ENCODE results near the gene C1orf21.

The C1orf21 gene

DNA sequence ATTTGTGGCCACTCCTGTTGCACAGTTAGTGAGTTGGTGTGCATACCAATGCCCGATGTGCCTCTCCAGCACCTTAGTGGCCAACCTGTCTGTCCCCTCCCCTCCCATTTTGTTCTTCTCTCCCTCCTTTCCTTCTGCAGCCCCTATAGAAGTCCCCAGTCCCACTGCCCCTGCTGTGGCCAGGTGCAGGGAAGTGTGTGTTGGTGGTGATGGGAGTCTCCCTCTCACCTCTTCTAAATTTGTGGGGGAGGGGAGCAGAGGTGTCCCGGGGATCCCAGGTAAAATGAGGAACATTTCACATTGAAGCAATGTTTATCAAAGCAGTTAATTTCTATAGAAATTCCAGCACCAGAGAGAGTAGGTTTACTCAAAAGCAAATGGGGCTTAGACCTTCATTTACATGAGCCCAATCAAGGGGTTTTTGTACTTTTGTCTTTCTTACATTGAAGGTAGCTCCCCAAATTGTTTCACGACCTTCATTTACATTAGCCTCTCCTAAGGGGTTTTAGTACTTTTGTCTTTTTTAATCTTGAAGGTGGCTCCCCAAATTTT is 3.0 kb upstream of the C1orf21 start:
- H3K27me3 ChIP-seq (ENCODE audit: control insufficient read depth in 1 of 2, insufficient read depth in 2 of 2, low read length in 2 of 2), result no peaks in the 10 kb centered on the region
- H3K9me3 ChIP-seq (ENCODE audit: control insufficient read depth in 1 of 2, low read length in 2 of 2), result no peaks in the 10 kb centered on the region
- H3K27ac ChIP-seq (ENCODE audit: low read depth, low read length), result no peak overlapping the region
- no peak overlapping the region for H3K4me3 ChIP-seq (ENCODE audit: low read depth in 1 of 2, low read length in 2 of 2)
- peaks cover 0 to 5% of the 10 kb centered on the region in 2 donors for H3K4me1 ChIP-seq (ENCODE audit: control insufficient read depth in 1 of 2, insufficient read depth in 2 of 2, low read length in 2 of 2)
- H3K9ac ChIP-seq (ENCODE audit: low read depth in 1 of 2, low read length in 2 of 2), result no peak overlapping the region
- no peaks in the 10 kb centered on the region for H3K36me3 ChIP-seq (ENCODE audit: control insufficient read depth in 1 of 2, insufficient read depth in 2 of 2, low read length in 2 of 2)

DNA sequence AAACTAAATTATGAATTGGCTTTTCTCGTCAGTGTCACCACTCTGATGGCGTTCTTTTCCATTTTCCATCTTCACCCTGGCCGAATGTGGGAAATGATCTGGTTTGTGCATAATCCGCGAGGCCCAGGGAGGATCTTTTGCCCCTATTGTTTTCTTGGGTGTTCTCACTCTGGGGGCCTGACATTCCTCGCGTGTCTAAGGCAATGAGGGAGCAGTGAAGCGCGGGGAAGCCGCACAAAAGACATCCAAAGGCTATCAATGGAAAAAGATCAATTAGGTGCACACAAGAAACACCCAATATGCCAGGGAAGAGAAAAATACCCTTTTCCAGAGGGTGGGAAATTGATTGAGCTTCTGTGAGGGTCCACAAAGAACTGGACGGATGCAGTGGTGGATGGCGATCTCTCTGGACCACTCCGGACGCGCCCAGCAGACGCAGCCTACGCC is 941 bp upstream of the C1orf21 start:
- no peaks in the 10 kb centered on the region for H3K27me3 ChIP-seq (ENCODE audit: control insufficient read depth in 1 of 2, insufficient read depth in 2 of 2, low read length in 2 of 2)
- peak overlapping the region; percentile 48 to 67 for H3K9ac ChIP-seq (ENCODE audit: low read depth in 1 of 2, low read length in 2 of 2)
- peaks cover 2 to 5% of the 10 kb centered on the region in 2 donors for H3K4me1 ChIP-seq (ENCODE audit: control insufficient read depth in 1 of 2, insufficient read depth in 2 of 2, low read length in 2 of 2)
- no peaks in the 10 kb centered on the region for H3K36me3 ChIP-seq (ENCODE audit: control insufficient read depth in 1 of 2, insufficient read depth in 2 of 2, low read length in 2 of 2)
- no peak overlapping the region for H3K27ac ChIP-seq (ENCODE audit: low read depth, low read length)
- H3K4me3 ChIP-seq (ENCODE audit: low read depth in 1 of 2, low read length in 2 of 2), result peak overlapping the region; percentile 76 to 91
- no peaks in the 10 kb centered on the region for H3K9me3 ChIP-seq (ENCODE audit: control insufficient read depth in 1 of 2, low read length in 2 of 2)

DNA sequence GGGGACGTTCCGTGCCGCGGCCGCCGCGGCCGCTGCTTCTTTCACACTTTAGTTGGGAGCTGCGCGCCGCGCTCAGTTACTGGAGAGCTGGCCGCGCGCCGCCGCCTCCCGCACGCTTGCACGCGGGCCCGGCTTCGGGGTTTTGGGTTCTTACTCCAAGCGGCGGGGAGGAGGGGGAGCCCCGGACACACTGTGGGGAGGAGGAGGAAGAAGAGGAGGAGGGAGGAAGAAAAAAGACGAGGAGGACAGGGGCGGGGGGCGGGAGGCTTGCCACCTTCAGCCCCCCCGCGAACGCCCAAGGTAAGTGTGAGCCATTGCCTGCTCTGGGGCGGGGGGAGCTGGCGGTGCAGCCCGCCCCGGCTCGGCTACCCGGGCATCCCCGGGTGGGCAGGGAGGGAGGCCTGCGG is 243 bp downstream of the C1orf21 start:
- no peaks in the 10 kb centered on the region for H3K36me3 ChIP-seq (ENCODE audit: control insufficient read depth in 1 of 2, insufficient read depth in 2 of 2, low read length in 2 of 2)
- H3K27me3 ChIP-seq (ENCODE audit: control insufficient read depth in 1 of 2, insufficient read depth in 2 of 2, low read length in 2 of 2), result no peaks in the 10 kb centered on the region
- H3K27ac ChIP-seq (ENCODE audit: low read depth, low read length), result peak overlapping the region; percentile 53
- H3K9ac ChIP-seq (ENCODE audit: low read depth in 1 of 2, low read length in 2 of 2), result peak overlapping the region; percentile 38 to 79
- H3K4me3 ChIP-seq (ENCODE audit: low read depth in 1 of 2, low read length in 2 of 2), result peak overlapping the region; percentile 76 to 91
- H3K4me1 ChIP-seq (ENCODE audit: control insufficient read depth in 1 of 2, insufficient read depth in 2 of 2, low read length in 2 of 2), result peaks cover 3 to 5% of the 10 kb centered on the region in 2 donors
- H3K9me3 ChIP-seq (ENCODE audit: control insufficient read depth in 1 of 2, low read length in 2 of 2), result no peaks in the 10 kb centered on the region

DNA sequence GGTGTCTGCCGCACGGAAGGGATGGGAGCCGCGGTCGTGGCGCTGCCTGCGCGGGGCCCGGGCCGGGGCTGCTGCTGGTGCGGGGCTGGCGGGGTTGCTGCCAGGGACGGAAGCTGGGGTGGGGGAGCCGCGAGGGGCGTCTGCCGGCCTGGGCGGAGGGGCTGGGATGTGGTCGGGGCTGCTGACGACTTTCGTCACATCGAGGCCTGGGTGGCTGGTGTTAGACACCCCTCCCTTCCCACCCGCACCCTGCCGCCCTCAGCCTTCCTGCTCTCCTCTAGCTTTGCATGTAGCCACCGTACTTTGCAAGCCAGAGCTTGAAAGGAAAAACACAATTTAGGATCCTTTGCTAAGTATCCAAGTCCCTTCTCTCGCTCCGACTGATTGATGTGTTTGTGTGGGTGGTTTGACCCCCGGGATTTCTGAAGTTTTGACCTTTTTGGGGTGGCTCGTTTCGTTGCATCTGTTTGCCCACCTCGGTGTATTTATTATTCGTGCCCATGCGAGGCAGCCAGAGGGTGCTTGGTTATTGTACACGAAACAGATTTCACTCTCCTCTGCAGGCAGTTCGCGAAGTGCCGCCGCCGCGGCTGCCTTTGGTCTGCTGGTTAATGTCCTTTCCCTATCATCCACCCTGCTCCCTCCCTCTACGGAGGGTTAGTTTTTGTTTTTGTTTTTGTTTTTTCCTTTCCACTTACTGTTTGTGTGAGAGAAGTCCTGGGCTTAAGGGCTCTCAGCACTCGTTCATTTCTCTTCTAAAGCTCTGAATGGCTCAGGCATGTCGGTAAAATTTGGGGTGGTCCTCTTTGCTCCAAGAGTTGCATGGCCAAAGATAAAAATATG is 868 bp downstream of the C1orf21 start:
- H3K27ac ChIP-seq (ENCODE audit: low read depth, low read length), result peak overlapping the region; percentile 53
- H3K9ac ChIP-seq (ENCODE audit: low read depth in 1 of 2, low read length in 2 of 2), result peak overlapping the region; percentile 72 to 79
- H3K36me3 ChIP-seq (ENCODE audit: control insufficient read depth in 1 of 2, insufficient read depth in 2 of 2, low read length in 2 of 2), result no peaks in the 10 kb centered on the region
- H3K4me3 ChIP-seq (ENCODE audit: low read depth in 1 of 2, low read length in 2 of 2), result peak overlapping the region; percentile 76 to 91
- no peaks in the 10 kb centered on the region for H3K9me3 ChIP-seq (ENCODE audit: control insufficient read depth in 1 of 2, low read length in 2 of 2)
- H3K4me1 ChIP-seq (ENCODE audit: control insufficient read depth in 1 of 2, insufficient read depth in 2 of 2, low read length in 2 of 2), result peaks cover 3 to 5% of the 10 kb centered on the region in 2 donors
- no peaks in the 10 kb centered on the region for H3K27me3 ChIP-seq (ENCODE audit: control insufficient read depth in 1 of 2, insufficient read depth in 2 of 2, low read length in 2 of 2)

DNA sequence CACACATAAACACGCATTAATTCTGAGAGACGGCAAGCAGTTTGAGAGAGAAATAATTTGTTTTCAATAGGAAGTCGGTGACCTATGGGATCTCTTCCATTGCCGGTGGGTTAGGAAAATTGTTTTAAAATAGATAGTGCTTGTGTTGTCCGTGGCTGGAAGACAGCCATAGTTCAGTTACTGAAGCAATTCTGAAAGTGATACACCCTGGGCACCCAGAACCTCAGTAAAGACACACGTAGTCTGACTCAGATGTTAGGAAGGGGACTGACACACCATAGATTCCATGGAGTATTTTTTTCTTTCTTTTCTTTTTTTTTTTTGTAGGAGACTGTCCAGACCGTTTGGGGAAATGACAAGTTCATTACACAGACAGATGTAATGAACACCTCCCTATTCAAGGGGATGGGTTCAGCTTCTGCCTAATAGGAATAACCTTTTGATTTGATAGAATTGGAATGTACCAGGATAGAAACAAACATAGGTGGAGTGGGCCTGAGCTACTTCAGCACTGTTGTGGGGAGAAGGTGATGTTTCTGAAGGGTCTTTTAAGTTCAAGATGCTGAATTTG is 1.6 kb downstream of the C1orf21 start:
- no peak overlapping the region for H3K27ac ChIP-seq (ENCODE audit: low read depth, low read length)
- H3K9me3 ChIP-seq (ENCODE audit: control insufficient read depth in 1 of 2, low read length in 2 of 2), result no peaks in the 10 kb centered on the region
- H3K4me1 ChIP-seq (ENCODE audit: control insufficient read depth in 1 of 2, insufficient read depth in 2 of 2, low read length in 2 of 2), result peaks cover 3 to 5% of the 10 kb centered on the region in 2 donors
- H3K9ac ChIP-seq (ENCODE audit: low read depth in 1 of 2, low read length in 2 of 2), result peak overlapping the region; percentile 72 to 79
- no peaks in the 10 kb centered on the region for H3K36me3 ChIP-seq (ENCODE audit: control insufficient read depth in 1 of 2, insufficient read depth in 2 of 2, low read length in 2 of 2)
- no peaks in the 10 kb centered on the region for H3K27me3 ChIP-seq (ENCODE audit: control insufficient read depth in 1 of 2, insufficient read depth in 2 of 2, low read length in 2 of 2)
- H3K4me3 ChIP-seq (ENCODE audit: low read depth in 1 of 2, low read length in 2 of 2), result peak overlapping the region; percentile 76 to 91

DNA sequence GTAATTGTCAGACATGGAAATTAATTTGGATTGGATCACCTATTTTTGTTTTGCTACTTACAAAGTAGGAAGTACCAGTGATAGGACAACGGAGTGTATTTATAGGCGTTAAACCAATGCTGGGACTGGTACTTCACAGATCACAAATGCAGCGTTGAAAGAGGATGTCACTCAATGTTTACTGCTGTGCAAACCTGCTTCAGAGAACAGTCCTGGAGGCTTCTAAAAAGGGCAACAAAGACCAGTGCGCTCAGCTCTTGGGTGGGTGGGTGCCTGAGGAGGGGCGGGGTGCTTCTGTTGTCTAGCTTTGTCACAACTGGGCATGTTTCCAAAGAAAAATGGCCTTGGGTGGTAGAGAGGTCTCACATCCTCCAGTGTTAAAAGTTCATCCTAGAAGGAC is 2.1 kb downstream of the C1orf21 start:
- Histone ChIP-seq H3K27ac (ENCODE audit: low read depth, low read length) (no peak overlapping the region), H3K27me3 (ENCODE audit: control insufficient read depth in 1 of 2, insufficient read depth in 2 of 2, low read length in 2 of 2) (no peaks in the 10 kb centered on the region), H3K4me1 (ENCODE audit: control insufficient read depth in 1 of 2, insufficient read depth in 2 of 2, low read length in 2 of 2) (peaks cover 3 to 6% of the 10 kb centered on the region in 2 donors), H3K36me3 (ENCODE audit: control insufficient read depth in 1 of 2, insufficient read depth in 2 of 2, low read length in 2 of 2) (no peaks in the 10 kb centered on the region), H3K9me3 (ENCODE audit: control insufficient read depth in 1 of 2, low read length in 2 of 2) (no peaks in the 10 kb centered on the region), H3K4me3 (ENCODE audit: low read depth in 1 of 2, low read length in 2 of 2) (peak overlapping the region; percentile 76 to 91), H3K9ac (ENCODE audit: low read depth in 1 of 2, low read length in 2 of 2) (peak overlapping the region in 1 of 2 donors; percentile 79)

DNA sequence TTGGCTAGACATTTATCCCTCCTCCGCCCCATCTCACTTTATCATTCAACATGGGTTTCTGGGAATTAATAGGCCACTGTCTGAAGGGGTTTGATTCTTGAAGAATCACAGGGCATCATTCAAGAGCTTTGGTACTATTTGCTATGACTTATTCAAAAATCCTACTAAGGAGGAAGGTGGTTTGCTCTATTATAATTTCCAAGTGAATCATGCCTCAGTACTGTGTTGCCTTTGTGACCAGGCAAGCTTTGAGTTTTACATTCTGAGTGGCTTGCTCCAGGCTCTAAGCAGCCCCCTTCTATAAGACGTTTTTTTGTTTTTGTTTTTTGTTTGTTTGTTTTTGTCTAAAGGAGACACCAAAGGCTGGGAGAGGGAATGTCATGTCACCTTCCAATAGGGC is 2.6 kb downstream of the C1orf21 start:
- H3K4me1 ChIP-seq (ENCODE audit: control insufficient read depth in 1 of 2, insufficient read depth in 2 of 2, low read length in 2 of 2), result peaks cover 3 to 10% of the 10 kb centered on the region in 2 donors
- H3K9ac ChIP-seq (ENCODE audit: low read depth in 1 of 2, low read length in 2 of 2), result no peak overlapping the region
- no peaks in the 10 kb centered on the region for H3K36me3 ChIP-seq (ENCODE audit: control insufficient read depth in 1 of 2, insufficient read depth in 2 of 2, low read length in 2 of 2)
- H3K27me3 ChIP-seq (ENCODE audit: control insufficient read depth in 1 of 2, insufficient read depth in 2 of 2, low read length in 2 of 2), result no peaks in the 10 kb centered on the region
- no peaks in the 10 kb centered on the region for H3K9me3 ChIP-seq (ENCODE audit: control insufficient read depth in 1 of 2, low read length in 2 of 2)
- H3K4me3 ChIP-seq (ENCODE audit: low read depth in 1 of 2, low read length in 2 of 2), result peak overlapping the region in 1 of 2 donors; percentile 76
- no peak overlapping the region for H3K27ac ChIP-seq (ENCODE audit: low read depth, low read length)

DNA sequence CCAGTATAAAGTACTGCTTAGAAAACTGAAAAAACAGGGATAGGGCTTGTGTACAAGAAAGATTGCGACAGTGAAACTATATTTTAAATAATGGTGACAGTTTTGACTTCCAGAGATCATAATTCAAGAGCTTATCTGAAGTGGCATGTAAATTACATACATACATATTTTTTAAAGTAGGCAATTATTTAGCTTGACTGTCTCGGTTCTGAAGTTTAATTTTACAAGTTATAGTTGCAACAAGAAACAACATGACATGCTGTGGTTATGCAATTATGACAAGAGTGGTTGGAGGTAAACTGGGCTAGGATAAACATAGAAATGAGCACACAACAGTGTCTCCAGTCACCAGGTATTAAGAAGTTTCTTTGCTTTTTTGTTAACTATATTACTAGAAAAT is 4.1 kb downstream of the C1orf21 start:
- Histone ChIP-seq H3K27me3 (ENCODE audit: control insufficient read depth in 1 of 2, insufficient read depth in 2 of 2, low read length in 2 of 2) (no peaks in the 10 kb centered on the region), H3K9ac (ENCODE audit: low read depth in 1 of 2, low read length in 2 of 2) (no peak overlapping the region), H3K4me3 (ENCODE audit: low read depth in 1 of 2, low read length in 2 of 2) (no peak overlapping the region), H3K4me1 (ENCODE audit: control insufficient read depth in 1 of 2, insufficient read depth in 2 of 2, low read length in 2 of 2) (peaks cover 3 to 9% of the 10 kb centered on the region in 2 donors), H3K27ac (ENCODE audit: low read depth, low read length) (no peak overlapping the region), H3K9me3 (ENCODE audit: control insufficient read depth in 1 of 2, low read length in 2 of 2) (no peaks in the 10 kb centered on the region), H3K36me3 (ENCODE audit: control insufficient read depth in 1 of 2, insufficient read depth in 2 of 2, low read length in 2 of 2) (no peaks in the 10 kb centered on the region)

DNA sequence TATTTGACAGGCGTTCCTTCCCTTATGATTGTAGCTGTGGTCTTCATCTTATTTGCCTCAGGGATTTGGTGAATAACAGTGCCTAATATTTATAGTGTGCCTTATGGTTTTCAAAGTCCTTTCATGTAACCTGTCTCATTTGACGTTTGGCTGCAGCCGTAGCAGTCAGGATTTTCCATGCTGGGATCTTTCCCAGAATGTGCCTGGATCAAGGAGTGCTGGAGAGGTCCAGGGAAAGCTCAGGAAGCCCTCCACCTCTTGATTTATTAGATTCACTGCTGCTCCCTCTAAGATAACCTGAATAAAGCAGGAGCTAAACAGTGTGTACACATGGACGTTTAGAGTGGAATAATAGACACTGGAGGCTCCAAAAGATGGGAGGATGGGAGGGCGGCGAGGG is 5.2 kb downstream of the C1orf21 start:
- no peaks in the 10 kb centered on the region for H3K27me3 ChIP-seq (ENCODE audit: control insufficient read depth in 1 of 2, insufficient read depth in 2 of 2, low read length in 2 of 2)
- H3K4me1 ChIP-seq (ENCODE audit: control insufficient read depth in 1 of 2, insufficient read depth in 2 of 2, low read length in 2 of 2), result peaks cover 3 to 5% of the 10 kb centered on the region in 2 donors
- no peak overlapping the region for H3K4me3 ChIP-seq (ENCODE audit: low read depth in 1 of 2, low read length in 2 of 2)
- H3K9me3 ChIP-seq (ENCODE audit: control insufficient read depth in 1 of 2, low read length in 2 of 2), result no peaks in the 10 kb centered on the region
- H3K9ac ChIP-seq (ENCODE audit: low read depth in 1 of 2, low read length in 2 of 2), result no peak overlapping the region
- H3K27ac ChIP-seq (ENCODE audit: low read depth, low read length), result no peak overlapping the region
- no peaks in the 10 kb centered on the region for H3K36me3 ChIP-seq (ENCODE audit: control insufficient read depth in 1 of 2, insufficient read depth in 2 of 2, low read length in 2 of 2)
